Kidney epithelial cell (primary cell): ENCODE data around the gene AHCYL1. TPM values are rescaled to one million over a fixed set of nuclear protein-coding genes. Genes with fewer than 3 reads are reported as not detected.

Experiments used
- DNase-seq: peaks from one replicate; pipeline ENCODE4 v3.0.0-alpha.2; 2010; ENCODE audit warnings: low read depth
- H3K27me3 ChIP-seq: 2 replicates; pipeline ENCODE4 v1.6.0; 2011; ENCODE audit warnings: low read length; ENCODE audit not compliant: control insufficient read depth, insufficient read depth
- H3K36me3 ChIP-seq: 2 replicates; pipeline ENCODE4 v1.5.1; 2011; ENCODE audit warnings: low read length; ENCODE audit not compliant: control insufficient read depth, insufficient read depth
- H3K4me3 ChIP-seq: 2 replicates; pipeline ENCODE4 v1.5.1; 2011; ENCODE audit warnings: low read depth, mild to moderate bottlenecking, control low read depth, low read length
- CTCF ChIP-seq: IDR thresholded peaks from 2 replicates; pipeline ENCODE4 v1.5.1; 2011; ENCODE audit warnings: mild to moderate bottlenecking, moderate library complexity, low read length, control low read depth, inconsistent platforms; ENCODE audit not compliant: insufficient read depth, poor library complexity, severe bottlenecking
- total RNA-seq: library from RNA; depleted of rRNA; stranded (reverse); fragments of >200 nt; gene quantifications from 2 replicates; pipeline ENCODE4 v1.2.3, GENCODE V29; 2015

The AHCYL1 gene
- 40.1 and 43.9 TPM in 2 replicates for total RNA-seq

- DNase-seq, result peak; percentile 88
- TF ChIP-seq CTCF, result peak; percentile 92
- Histone ChIP-seq H3K4me3 (peak within 1 kb of the TSS; percentile 90), H3K36me3 (no peaks in the 10 kb centered on the region), H3K27me3 (no peaks in the 10 kb centered on the region)
Measured at GRCh38 chr1:109984456-109985246, at the start of gene AHCYL1. AHCYL1 (plus strand) TSS chr1:109984765; CDS start chr1:109985053, 288 bp downstream.

- Histone ChIP-seq H3K4me3 (no peak overlapping the region), H3K36me3 (no peaks in the 10 kb centered on the region), H3K27me3 (no peaks in the 10 kb centered on the region)
- no peak for DNase-seq
- no peak for TF ChIP-seq CTCF
Measured at GRCh38 chr1:109935451-109935900, 49.1 kb upstream of the AHCYL1 start.

GRCh38 chr1:109937738-109938137 is 46.8 kb upstream of the AHCYL1 start:
- no peak for TF ChIP-seq CTCF
- Histone ChIP-seq H3K27me3 (no peaks in the 10 kb centered on the region), H3K4me3 (no peak overlapping the region), H3K36me3 (no peaks in the 10 kb centered on the region)
- no peak for DNase-seq

- H3K27me3 ChIP-seq, result no peaks in the 10 kb centered on the region
- no peaks in the 10 kb centered on the region for H3K36me3 ChIP-seq
- TF ChIP-seq CTCF, result no peak
- no peak overlapping the region for H3K4me3 ChIP-seq
- DNase-seq, result no peak
Measured at GRCh38 chr1:109938556-109938955, 46.0 kb upstream of the AHCYL1 start.

GRCh38 chr1:109942434-109942833 is 42.1 kb upstream of the AHCYL1 start:
- Histone ChIP-seq H3K27me3 (no peaks in the 10 kb centered on the region), H3K36me3 (no peaks in the 10 kb centered on the region), H3K4me3 (no peak overlapping the region)
- DNase-seq, result no peak
- no peak for TF ChIP-seq CTCF

- no peak for DNase-seq
- Histone ChIP-seq H3K27me3 (no peaks in the 10 kb centered on the region), H3K4me3 (no peak overlapping the region), H3K36me3 (no peaks in the 10 kb centered on the region)
- TF ChIP-seq CTCF, result no peak
Measured at GRCh38 chr1:109944541-109944940, 40.0 kb upstream of the AHCYL1 start.
